Activated naive CD4-positive, alpha-beta T cell treated with anti-CD3 and anti-CD28 coated beads, Interleukin-2, amount 50 U/mL, for 16 hours (primary cell): ENCODE measurements around the gene SCAANT1.

Experiments
- DNase-seq: peaks from one replicate; pipeline ENCODE4 v3.0.0-alpha.2; 2020

SCAANT1 gene

GRCh38 chr3:63911873-63912767 is at the start of gene SCAANT1:
Gene SCAANT1 (minus strand): TSS chr3:63912383.
- peak; percentile 84 for DNase-seq

- no peak for DNase-seq
Measured at GRCh38 chr3:63961891-63962290, 49.7 kb upstream of the SCAANT1 start.

GRCh38 chr3:63960048-63960711 is 48.0 kb upstream of the SCAANT1 start:
- DNase-seq = no peak

- DNase-seq = no peak
Measured at GRCh38 chr3:63959146-63959545, 47.0 kb upstream of the SCAANT1 start.

DNA sequence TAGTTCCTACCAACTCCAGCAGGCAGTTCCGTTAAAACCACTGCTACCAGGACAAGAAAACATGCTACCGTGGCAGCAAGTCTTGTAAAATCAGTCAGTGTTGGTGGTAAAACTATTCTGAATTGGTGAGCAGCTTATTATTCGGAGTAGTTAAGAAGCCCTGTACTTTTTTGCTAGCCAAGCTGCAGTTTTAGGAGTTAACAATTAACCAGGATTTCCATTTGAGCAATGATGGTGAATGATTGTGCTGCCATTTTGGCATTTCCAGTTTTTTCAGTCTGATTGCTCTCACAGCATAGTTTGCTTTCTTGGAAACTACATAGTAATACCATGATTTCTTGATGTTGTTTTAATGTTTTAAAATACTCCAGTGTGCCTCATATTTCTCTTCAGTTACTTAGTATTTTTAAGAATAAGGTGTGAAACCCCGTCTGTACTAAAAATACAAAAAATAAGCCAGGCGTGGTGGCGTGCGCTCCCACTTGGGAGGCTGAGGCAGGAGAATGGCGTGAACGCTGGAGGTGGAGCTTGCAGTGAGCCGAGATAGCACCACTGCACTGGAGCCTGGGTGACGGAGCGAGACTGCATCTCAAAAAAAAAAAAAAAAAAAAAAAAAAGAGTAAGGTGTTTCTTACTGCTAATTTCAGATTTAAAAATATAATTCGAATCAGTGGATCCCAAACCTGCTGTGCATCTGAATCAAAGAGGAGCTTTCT is 43.8 kb upstream of the SCAANT1 start:
- DNase-seq = no peak

- DNase-seq = no peak
Measured at GRCh38 chr3:63955036-63955650, 43.0 kb upstream of the SCAANT1 start.

- DNase-seq = no peak
Measured at GRCh38 chr3:63954182-63954581, 42.0 kb upstream of the SCAANT1 start.

DNA sequence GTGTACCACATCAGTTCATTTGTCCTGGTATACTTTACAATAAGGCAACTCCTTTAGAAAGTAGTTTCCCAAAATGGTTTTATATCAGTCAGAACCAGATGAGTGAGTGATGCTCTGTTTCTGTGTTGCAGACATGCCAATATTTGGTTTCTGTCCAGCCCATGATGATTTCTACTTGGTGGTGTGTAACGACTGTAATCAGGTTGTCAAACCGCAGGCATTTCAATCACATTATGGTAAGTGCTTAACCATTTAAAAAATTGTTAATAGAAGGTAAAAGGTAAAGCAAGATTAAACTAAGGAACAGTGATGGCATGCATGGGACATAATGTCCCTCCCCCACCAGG is 40.0 kb upstream of the SCAANT1 start:
- no peak for DNase-seq

DNA sequence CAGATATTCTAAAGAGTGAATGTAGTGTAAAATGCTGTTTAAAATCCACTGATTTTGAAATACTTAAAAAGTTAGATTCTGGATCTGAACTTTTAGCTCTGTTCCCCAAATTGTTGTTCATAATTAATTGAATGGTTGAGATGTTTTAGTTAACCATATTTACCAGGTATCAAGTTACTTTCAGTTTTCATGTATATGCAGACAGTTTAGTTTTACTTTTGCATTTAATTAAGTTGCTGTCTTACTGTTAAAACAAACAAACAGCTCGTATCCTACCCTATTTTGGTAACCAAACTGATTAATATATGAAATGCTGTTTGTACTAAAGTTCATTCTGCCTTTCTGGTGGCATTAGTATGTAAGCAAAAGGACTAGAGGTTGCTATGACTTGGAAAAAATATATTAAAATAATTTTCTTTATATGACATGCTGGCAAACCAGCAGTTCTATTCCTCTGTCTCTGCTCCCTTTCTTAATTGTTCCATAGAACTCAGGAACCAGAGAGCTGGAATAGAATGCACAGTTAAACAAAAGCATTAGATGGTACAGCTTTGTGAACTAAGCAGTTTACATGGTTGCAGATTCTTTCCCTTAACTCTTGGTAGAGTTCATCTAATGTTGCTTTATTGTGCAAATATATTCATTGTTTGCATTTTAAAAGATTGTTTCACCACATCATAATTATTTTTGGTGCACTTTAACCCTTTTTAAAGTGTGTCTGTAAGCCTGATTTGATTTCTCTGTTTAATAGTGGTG is 39.5 kb upstream of the SCAANT1 start:
- DNase-seq = no peak

DNA sequence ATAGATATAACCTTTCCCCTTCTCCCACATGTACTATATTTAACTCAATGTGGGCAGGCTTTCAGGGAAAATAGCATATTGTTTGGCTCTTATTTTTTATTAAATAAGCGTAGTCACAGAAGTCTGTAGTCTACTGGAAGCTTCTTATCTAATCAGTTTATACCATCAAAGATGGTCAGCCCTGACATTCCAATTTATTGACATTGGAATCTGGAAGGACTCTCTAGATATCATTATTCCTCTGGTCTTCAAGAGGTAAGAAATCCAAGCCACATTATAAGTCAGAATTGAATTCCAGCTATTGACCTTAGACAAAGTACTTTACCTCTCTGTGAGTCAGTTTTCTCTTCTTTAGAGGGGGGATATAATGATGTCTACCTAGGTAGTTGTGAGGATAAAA is 38.5 kb upstream of the SCAANT1 start:
- DNase-seq = no peak

DNA sequence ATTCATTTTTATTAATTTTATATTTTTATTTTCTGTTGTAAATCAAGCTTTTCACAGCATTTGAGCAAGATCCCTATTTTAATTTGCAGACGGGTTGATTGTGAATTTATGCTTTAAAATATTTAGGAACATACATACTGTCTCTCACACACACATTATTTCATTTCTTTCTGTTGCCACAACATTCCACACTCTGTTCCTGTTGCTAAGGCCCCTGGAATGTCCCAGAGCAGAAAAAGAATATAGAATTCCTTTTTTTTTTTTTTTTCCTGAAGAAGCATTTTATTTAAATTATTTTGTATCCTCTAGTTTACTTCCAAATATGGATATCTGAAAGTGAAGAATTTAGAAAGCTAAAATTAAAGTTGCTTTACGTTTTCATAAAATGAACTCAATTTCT is 36.8 kb upstream of the SCAANT1 start:
- no peak for DNase-seq

- no peak for DNase-seq
Measured at GRCh38 chr3:63947594-63947993, 35.4 kb upstream of the SCAANT1 start.

DNA sequence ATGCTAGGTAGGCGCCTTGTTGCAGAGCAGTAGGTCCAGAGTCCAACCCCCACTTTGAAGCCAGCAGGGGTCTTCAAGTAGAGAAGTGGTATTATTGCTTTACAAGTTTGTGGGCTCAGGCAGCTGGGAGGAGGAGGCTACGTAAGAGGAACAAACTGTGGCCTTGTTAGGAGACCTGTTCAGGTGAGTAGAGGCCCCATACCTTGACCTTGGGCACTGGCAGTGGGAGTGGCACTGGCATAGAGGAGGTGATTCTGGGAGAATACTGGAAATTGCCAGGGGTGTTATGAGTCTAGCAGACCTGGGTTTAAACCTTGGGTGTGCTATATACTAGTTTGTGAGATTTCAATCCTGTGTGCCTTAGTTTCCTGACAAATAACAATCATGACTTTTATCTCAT is 34.6 kb upstream of the SCAANT1 start:
- DNase-seq = no peak

DNA sequence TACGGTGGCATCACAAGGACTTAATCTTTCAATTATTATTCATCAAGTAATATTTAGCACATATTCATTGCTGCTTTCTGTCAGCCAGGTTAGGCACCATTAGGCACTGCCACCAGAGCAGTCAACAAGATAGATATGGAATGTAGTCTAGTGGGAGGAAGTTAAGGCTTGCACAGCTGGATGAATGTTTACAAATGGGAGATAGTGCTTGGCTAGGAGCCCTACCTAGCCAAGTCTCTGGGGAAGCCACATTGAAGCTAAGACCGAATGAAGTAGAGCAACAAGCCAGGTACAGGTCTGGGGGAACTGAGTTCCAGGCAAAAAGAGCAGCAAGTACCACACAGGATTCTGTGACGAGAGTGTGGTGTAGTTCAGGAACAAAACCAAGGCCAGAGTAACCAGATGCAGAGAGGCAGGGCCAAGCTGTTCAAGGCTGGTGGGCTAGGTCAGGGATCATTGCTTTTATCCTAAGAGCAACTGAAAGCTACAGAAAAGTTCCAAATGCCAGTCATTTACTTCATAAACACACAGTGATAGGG is 33.4 kb upstream of the SCAANT1 start:
- no peak for DNase-seq

DNA sequence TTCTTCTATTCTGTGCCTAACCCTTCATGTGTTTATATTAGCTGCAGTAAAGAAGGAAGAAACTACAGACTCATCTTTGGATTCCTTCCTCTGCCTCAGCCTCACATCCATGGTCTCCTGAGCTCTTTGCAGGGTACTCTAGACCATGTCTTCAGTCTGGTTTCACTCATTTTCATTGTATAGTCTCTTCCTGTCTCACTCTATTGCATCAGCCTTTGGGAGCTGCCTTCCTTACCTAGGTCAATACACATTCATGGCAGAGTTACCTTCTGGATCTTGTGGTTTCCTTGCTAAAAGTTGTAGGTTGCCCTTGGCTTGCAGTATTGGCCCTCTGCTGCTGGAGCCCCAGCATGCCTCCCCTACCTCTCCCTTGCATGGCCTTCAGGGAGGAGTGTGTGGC is 31.5 kb upstream of the SCAANT1 start:
- DNase-seq = no peak

DNA sequence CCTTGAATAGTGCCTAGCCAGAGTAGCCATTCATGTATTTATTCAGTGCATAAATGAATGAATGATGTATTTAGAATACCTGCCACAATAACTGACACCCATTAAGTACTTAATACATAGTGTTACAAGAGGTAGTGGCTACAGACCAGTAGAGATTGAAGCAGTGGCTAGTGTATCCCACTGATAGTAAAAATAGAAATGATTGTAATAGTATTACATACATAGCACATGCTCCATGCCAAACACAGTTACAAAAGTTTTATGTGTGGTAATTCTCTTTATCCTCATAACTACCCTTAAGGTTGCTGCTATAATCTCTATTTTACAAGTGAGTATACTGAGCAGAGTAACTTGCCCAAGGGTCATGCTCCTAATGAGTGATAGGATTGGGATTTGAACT is 30.3 kb upstream of the SCAANT1 start:
- DNase-seq = no peak

DNA sequence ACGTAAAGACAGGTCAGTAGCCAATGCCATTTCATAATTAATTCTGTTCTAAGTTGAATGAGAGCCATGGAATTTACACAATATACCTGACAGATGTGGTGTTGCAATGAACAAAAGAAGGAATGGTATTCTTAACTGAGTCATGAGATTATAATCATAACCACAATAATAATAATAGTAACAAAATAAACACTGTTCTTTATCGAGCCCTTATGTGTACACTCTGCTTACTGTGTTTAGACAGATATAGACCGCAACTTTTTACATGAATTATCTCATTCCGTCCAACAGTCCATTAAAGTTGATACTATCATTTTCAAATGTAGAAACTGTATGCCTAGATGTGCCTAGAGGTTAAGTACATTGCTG is 28.2 kb upstream of the SCAANT1 start:
- no peak for DNase-seq

GRCh38 chr3:63937661-63938651 is 25.8 kb upstream of the SCAANT1 start:
- DNase-seq = no peak

GRCh38 chr3:63936925-63937324 is 24.7 kb upstream of the SCAANT1 start:
- DNase-seq = no peak

DNA sequence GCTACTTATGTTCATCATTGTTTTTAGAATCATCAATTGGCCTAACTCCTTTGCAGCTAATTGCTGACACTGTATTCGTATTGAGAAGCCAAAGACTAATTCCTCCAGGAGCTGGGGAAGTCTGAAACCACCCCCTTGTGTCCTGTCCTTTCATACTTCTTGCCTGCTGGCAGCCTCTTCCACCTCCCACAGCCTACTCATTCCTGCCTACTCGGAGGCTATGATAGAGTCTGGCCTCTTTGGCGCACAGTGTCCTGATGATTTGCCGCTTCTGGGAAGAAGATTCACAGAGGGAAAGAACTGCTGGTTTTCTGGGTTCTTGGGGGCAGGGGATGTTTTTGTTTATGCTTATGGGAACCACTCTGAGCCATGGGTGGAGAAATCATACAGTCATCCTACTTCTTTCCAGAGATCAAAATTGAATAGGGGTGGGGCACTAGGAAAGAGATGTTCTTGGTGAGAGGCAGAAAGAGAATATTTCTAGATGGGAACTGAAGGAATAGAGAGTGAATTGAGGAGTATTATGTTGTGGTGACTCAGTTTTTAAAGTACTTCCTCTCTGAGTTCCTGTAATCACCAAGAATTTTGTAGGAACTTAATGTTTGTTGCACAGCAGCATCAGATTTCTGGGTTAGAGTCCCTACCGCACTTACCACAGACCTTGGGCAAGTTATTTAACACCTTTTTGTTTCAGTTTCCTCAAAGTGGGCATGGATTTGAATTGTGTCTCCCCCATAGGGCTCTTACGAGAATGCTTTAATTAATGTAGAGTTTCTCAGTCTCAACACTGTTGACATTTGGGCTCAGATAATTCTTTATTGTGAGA is 22.1 kb upstream of the SCAANT1 start:
- DNase-seq = no peak
